RWPE2 (cell line): ENCODE data around the gene C22orf23.
"Not testable (repeated sequence)": the region's sequence is repeated elsewhere in the genome, so short reads cannot be mapped to it uniquely, and the experiment has no call there.

ENCODE experiments used
- ATAC-seq: fragments of 200-7000 bp; cut with Tn5 transposase; 3 replicates; pipeline ENCODE4 v1.9.1; 2021; ENCODE audit warnings: low read depth
- DNase-seq: peaks from one replicate; pipeline ENCODE4 v3.0.0-alpha.2; 2020; ENCODE audit warnings: low spot score
- H3K27ac ChIP-seq: fragments of 450-650 bp; 2 replicates; pipeline ENCODE4 v1.5.1; 2017; ENCODE audit warnings: mild to moderate bottlenecking; ENCODE audit not compliant: poor library complexity, severe bottlenecking
- H3K27me3 ChIP-seq: fragments of 250-450 bp; sonication (Bioruptor Pico); 2 replicates; pipeline ENCODE4 v1.5.1; 2021; ENCODE audit warnings: mild to moderate bottlenecking, moderate library complexity; ENCODE audit not compliant: insufficient read depth, poor library complexity, severe bottlenecking
- H3K36me3 ChIP-seq: fragments of 250-450 bp; sonication (Bioruptor Pico); 2 replicates; pipeline ENCODE4 v1.5.1; 2020; ENCODE audit warnings: low read depth, mild to moderate bottlenecking, moderate library complexity
- H3K4me1 ChIP-seq: fragments of 250-450 bp; sonication (Bioruptor Pico); 2 replicates; pipeline ENCODE4 v1.5.1; 2021; ENCODE audit warnings: mild to moderate bottlenecking, moderate library complexity; ENCODE audit not compliant: insufficient read depth, poor library complexity, severe bottlenecking
- H3K4me3 ChIP-seq: fragments of 250-450 bp; sonication (Bioruptor Pico); 2 replicates; pipeline ENCODE4 v1.5.1; 2021; ENCODE audit warnings: mild to moderate bottlenecking, moderate library complexity; ENCODE audit not compliant: severe bottlenecking
- H3K9me3 ChIP-seq: fragments of 250-450 bp; sonication (Bioruptor Pico); 2 replicates; pipeline ENCODE4 v1.5.1; 2021; ENCODE audit warnings: mild to moderate bottlenecking, moderate library complexity; ENCODE audit not compliant: severe bottlenecking
- CTCF ChIP-seq: fragments of 450-650 bp; IDR thresholded peaks from one replicate; pipeline ENCODE4 v1.5.1; 2017; ENCODE audit warnings: mild to moderate bottlenecking, moderate library complexity; ENCODE audit not compliant: poor library complexity, severe bottlenecking

C22orf23 gene

GRCh38 chr22:37967147-37967546 is 13.7 kb upstream of the C22orf23 start:
- Histone ChIP-seq H3K4me3 (no peak overlapping the region), H3K36me3 (peaks cover 52% of the 10 kb centered on the region), H3K9me3 (no peaks in the 10 kb centered on the region), H3K27ac (no peak overlapping the region), H3K27me3 (no peaks in the 10 kb centered on the region), H3K4me1 (no peaks in the 10 kb centered on the region)
- TF ChIP-seq CTCF, result no peak
- ATAC-seq, result no peak
- DNase-seq, result no peak

GRCh38 chr22:37965940-37966664 is 12.7 kb upstream of the C22orf23 start:
- no peaks in the 10 kb centered on the region for H3K9me3 ChIP-seq
- no peaks in the 10 kb centered on the region for H3K4me1 ChIP-seq
- H3K27me3 ChIP-seq, result no peaks in the 10 kb centered on the region
- DNase-seq (no peak), ATAC-seq (no peak)
- H3K4me3 ChIP-seq, result no peak overlapping the region
- no peak for TF ChIP-seq CTCF
- no peak overlapping the region for H3K27ac ChIP-seq
- H3K36me3 ChIP-seq, result peaks cover 62% of the 10 kb centered on the region

GRCh38 chr22:37961062-37961461 is 7.7 kb upstream of the C22orf23 start:
- H3K4me1 ChIP-seq, result no peaks in the 10 kb centered on the region
- TF ChIP-seq CTCF, result no peak
- no peak overlapping the region for H3K27ac ChIP-seq
- H3K36me3 ChIP-seq, result peaks cover 76% of the 10 kb centered on the region
- H3K4me3 ChIP-seq, result no peak overlapping the region
- no peaks in the 10 kb centered on the region for H3K27me3 ChIP-seq
- H3K9me3 ChIP-seq, result no peaks in the 10 kb centered on the region
- ATAC-seq (no peak), DNase-seq (no peak)

GRCh38 chr22:37959231-37959825 is 5.9 kb upstream of the C22orf23 start:
- no peak overlapping the region for H3K4me3 ChIP-seq
- DNase-seq (no peak), ATAC-seq (no peak)
- no peak for TF ChIP-seq CTCF
- no peaks in the 10 kb centered on the region for H3K9me3 ChIP-seq
- peaks cover 62% of the 10 kb centered on the region for H3K36me3 ChIP-seq
- peaks cover 4% of the 10 kb centered on the region for H3K4me1 ChIP-seq
- no peaks in the 10 kb centered on the region for H3K27me3 ChIP-seq
- H3K27ac ChIP-seq, result no peak overlapping the region

- no peak for DNase-seq
- ATAC-seq, result no peak
- Histone ChIP-seq H3K4me3 (no peak overlapping the region), H3K27ac (no peak overlapping the region), H3K9me3 (no peaks in the 10 kb centered on the region), H3K4me1 (peaks cover 4% of the 10 kb centered on the region), H3K27me3 (no peaks in the 10 kb centered on the region), H3K36me3 (peaks cover 47% of the 10 kb centered on the region)
- TF ChIP-seq CTCF, result no peak
Measured at GRCh38 chr22:37957232-37957631, 3.8 kb upstream of the C22orf23 start.

DNA sequence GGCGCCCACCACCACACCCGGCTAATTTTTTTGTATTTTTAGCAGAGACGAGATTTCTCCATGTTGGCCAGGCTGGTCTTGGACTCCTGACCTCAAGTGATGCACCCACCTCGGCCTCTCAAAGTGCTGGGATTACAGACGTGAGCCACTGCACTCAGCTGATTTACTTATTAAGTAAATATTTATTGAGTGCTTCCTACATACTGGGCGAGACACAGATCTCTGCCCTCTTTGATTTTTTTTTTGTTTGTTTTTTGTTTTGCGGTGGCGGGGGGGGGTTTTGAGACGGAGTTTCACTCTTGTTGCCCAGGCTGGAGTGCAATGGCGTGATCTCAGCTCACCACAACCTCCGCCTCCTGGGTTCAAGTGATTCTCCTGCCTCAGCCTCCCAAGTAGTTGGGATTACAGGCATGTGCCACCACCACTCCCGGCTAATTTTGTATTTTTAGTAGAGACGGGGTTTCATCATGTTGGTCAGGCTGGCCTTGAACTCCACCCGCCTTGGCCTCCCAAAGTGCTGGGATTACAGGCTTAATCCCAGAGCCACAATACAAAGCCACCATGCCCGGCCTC is 2.5 kb upstream of the C22orf23 start:
- peaks cover 34% of the 10 kb centered on the region for H3K36me3 ChIP-seq
- not testable (repeated sequence) for DNase-seq, H3K27me3 ChIP-seq, H3K9me3 ChIP-seq, H3K27ac ChIP-seq, ATAC-seq, H3K4me1 ChIP-seq, H3K4me3 ChIP-seq
